ENCODE measurements around the gene TSHR. TPM values are rescaled to one million over a fixed set of nuclear protein-coding genes. Genes with fewer than 3 reads are reported as not detected.

TSHR gene
- total and polyA plus RNA-seq, 3 experiments from 2014 or later = not detected

DNA sequence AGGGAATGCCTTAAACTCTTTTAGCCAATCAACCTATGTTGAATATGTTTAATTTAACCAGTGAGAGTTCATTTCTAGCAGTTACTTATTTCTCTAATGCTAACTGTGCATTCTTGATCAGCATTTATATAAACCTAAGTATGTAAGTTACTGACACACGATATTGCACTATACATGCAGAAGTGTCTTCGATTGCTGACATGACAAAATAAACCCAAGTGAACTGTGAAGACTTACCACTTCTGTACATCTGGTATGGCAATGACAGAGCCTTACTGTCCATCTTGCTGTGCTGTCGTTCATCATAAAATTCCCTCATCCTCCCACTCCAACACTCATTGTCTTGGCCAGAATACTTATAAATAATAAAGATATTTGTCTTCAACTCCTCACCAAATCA, 131.8 kb downstream of the TSHR start:
- H3K9me3 ChIP-seq (ENCODE audit: low read length) = no peaks in the 10 kb centered on the region
- Mint-ChIP-seq H3K4me1 (no peaks in the 10 kb centered on the region), H3K36me3 (peaks cover 0 to 3% (median 0%) of the 10 kb centered on the region in 3 donors), H3K27ac (no peak overlapping the region), H3K9me3 (no peaks in the 10 kb centered on the region), H3K4me3 (no peak overlapping the region), H3K27me3 (no peaks in the 10 kb centered on the region)
- ChIA-PET CTCF (no interaction called here), POLR2A (no interaction called here)
- no peaks in the 10 kb centered on the region for H3K27me3 ChIP-seq (ENCODE audit: insufficient read depth, low read length, poor library complexity, severe bottlenecking)
- H3K4me1 ChIP-seq (ENCODE audit: insufficient read depth, low read length) = no peaks in the 10 kb centered on the region
- no peak overlapping the region for H3K27ac ChIP-seq (ENCODE audit: low read depth, low read length)
- no peak overlapping the region for H3K4me3 ChIP-seq (ENCODE audit: low read length)
- no peaks in the 10 kb centered on the region for H3K36me3 ChIP-seq (ENCODE audit: insufficient read depth, low read length)
- DNase-seq = no peak

DNA sequence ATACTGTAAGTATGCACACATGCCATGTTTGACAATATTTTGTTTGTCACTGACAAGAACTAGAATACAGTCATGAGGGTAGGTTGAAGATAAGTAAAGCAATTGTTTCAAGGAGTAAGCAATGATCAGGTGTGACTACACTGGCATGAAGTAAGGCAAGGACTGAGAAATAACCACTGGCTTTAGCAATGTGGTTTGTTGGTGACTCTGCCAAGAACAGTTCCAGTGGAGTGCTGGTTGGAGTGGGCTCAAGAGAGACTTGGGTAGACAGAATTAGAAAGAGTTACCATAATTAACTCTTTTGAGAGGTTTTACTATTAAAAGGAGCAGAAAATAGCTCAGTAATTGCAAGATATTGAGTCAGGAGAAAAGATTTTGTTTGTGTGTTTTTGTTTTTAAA, 135.7 kb downstream of the TSHR start:
- ChIA-PET POLR2A (no interaction called here), CTCF (no interaction called here)
- H3K27ac Mint-ChIP-seq = no peak overlapping the region
- no peak for DNase-seq
- H3K27me3 Mint-ChIP-seq = no peaks in the 10 kb centered on the region
- no peaks in the 10 kb centered on the region for H3K4me1 Mint-ChIP-seq
- H3K4me3 Mint-ChIP-seq = no peak overlapping the region
- H3K4me1 ChIP-seq (ENCODE audit: insufficient read depth, low read length) = no peaks in the 10 kb centered on the region
- no peaks in the 10 kb centered on the region for H3K9me3 ChIP-seq (ENCODE audit: low read length)
- H3K27ac ChIP-seq (ENCODE audit: low read depth, low read length) = no peak overlapping the region
- no peaks in the 10 kb centered on the region for H3K36me3 ChIP-seq (ENCODE audit: insufficient read depth, low read length)
- no peaks in the 10 kb centered on the region for H3K27me3 ChIP-seq (ENCODE audit: insufficient read depth, low read length, poor library complexity, severe bottlenecking)
- H3K9me3 Mint-ChIP-seq = no peaks in the 10 kb centered on the region
- no peak overlapping the region for H3K4me3 ChIP-seq (ENCODE audit: low read length)
- peaks cover 0 to 3% (median 0%) of the 10 kb centered on the region in 3 donors for H3K36me3 Mint-ChIP-seq

DNA sequence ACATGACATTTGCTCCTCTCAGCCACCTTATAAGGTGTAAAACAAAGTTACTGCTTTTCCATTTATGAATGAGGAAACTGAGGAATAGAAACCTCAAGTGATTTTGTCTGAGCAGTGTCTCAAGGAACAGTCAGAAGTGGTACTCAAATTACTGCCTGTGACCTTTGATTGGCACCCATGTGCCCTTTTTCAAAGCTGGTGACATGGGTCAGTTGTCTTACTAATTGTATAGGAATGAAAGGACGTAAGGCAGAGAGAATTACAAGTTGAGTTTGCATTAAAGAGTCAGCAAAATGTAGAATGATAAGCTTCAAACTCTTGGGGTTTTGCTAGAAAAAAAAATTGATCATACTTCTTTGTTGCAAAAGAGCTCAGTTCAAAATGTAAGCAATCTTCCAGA, 136.2 kb downstream of the TSHR start:
- Mint-ChIP-seq H3K27ac (no peak overlapping the region), H3K36me3 (peaks cover 0 to 3% (median 0%) of the 10 kb centered on the region in 3 donors), H3K27me3 (no peaks in the 10 kb centered on the region), H3K4me3 (no peak overlapping the region), H3K4me1 (no peaks in the 10 kb centered on the region), H3K9me3 (no peaks in the 10 kb centered on the region)
- Histone ChIP-seq H3K4me1 (ENCODE audit: insufficient read depth, low read length) (no peaks in the 10 kb centered on the region), H3K27ac (ENCODE audit: low read depth, low read length) (no peak overlapping the region), H3K27me3 (ENCODE audit: insufficient read depth, low read length, poor library complexity, severe bottlenecking) (no peaks in the 10 kb centered on the region), H3K4me3 (ENCODE audit: low read length) (no peak overlapping the region), H3K9me3 (ENCODE audit: low read length) (no peaks in the 10 kb centered on the region), H3K36me3 (ENCODE audit: insufficient read depth, low read length) (no peaks in the 10 kb centered on the region)
- ChIA-PET CTCF (no interaction called here), POLR2A (no interaction called here)
- no peak for DNase-seq

DNA sequence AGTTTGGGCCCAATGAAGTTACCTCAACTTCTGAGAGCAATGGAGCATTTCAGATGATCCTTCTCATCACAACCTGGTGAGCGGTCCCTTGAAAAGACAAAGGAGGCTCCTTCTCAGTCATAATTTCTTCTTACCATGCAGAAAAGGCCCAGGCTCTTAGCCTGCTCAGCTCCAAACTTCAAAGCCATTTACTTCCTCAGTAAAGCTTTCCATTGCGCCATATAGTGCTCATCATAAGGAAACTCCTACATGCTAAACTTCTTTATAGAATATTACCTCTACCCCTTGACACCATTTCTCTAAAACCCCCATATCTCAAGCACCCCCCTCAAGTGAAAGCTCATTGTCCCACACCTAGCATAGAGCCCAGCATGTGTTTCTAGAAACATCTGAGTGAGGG, 138.2 kb downstream of the TSHR start:
- POLR2A ChIA-PET = no interaction called here
- Mint-ChIP-seq H3K9me3 (no peaks in the 10 kb centered on the region), H3K27ac (no peak overlapping the region), H3K27me3 (no peaks in the 10 kb centered on the region), H3K4me3 (no peak overlapping the region), H3K36me3 (peaks cover 0 to under 1% (median 0%) of the 10 kb centered on the region in 3 donors), H3K4me1 (no peaks in the 10 kb centered on the region)
- CTCF ChIA-PET = no interaction called here
- no peaks in the 10 kb centered on the region for H3K36me3 ChIP-seq (ENCODE audit: insufficient read depth, low read length)
- no peak overlapping the region for H3K4me3 ChIP-seq (ENCODE audit: low read length)
- DNase-seq = no peak
- H3K4me1 ChIP-seq (ENCODE audit: insufficient read depth, low read length) = no peaks in the 10 kb centered on the region
- H3K27ac ChIP-seq (ENCODE audit: low read depth, low read length) = no peak overlapping the region
- H3K27me3 ChIP-seq (ENCODE audit: insufficient read depth, low read length, poor library complexity, severe bottlenecking) = no peaks in the 10 kb centered on the region
- H3K9me3 ChIP-seq (ENCODE audit: low read length) = no peaks in the 10 kb centered on the region

DNA sequence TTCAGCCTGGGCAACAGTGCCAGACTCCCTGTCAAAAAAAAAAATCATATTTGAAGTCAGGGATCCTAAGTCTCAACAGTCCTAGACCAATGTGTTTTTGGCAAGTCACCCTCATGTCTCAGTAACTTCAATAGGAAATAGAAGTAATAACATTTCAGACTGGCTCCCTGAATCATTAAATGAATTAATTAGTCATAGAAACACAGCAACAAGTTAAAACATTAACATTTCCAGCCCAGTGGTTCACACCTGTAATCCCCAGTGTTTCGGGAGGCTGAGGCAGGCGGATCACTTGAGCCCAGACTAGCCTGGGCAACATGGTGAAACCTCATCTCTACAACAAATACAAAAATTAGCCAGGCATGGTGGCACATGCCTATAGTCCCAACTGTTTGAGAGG, 140.1 kb downstream of the TSHR start:
- Histone ChIP-seq H3K27me3 (ENCODE audit: insufficient read depth, low read length, poor library complexity, severe bottlenecking) (no peaks in the 10 kb centered on the region), H3K9me3 (ENCODE audit: low read length) (no peaks in the 10 kb centered on the region), H3K4me3 (ENCODE audit: low read length) (no peak overlapping the region), H3K4me1 (ENCODE audit: insufficient read depth, low read length) (no peaks in the 10 kb centered on the region), H3K27ac (ENCODE audit: low read depth, low read length) (no peak overlapping the region), H3K36me3 (ENCODE audit: insufficient read depth, low read length) (no peaks in the 10 kb centered on the region)
- POLR2A ChIA-PET = no interaction called here
- no peaks in the 10 kb centered on the region for H3K27me3 Mint-ChIP-seq
- H3K9me3 Mint-ChIP-seq = no peaks in the 10 kb centered on the region
- no peak overlapping the region for H3K27ac Mint-ChIP-seq
- H3K4me3 Mint-ChIP-seq = no peak overlapping the region
- DNase-seq = no peak
- no peaks in the 10 kb centered on the region for H3K4me1 Mint-ChIP-seq
- CTCF ChIA-PET = no interaction called here
- H3K36me3 Mint-ChIP-seq = no peaks in the 10 kb centered on the region

DNA sequence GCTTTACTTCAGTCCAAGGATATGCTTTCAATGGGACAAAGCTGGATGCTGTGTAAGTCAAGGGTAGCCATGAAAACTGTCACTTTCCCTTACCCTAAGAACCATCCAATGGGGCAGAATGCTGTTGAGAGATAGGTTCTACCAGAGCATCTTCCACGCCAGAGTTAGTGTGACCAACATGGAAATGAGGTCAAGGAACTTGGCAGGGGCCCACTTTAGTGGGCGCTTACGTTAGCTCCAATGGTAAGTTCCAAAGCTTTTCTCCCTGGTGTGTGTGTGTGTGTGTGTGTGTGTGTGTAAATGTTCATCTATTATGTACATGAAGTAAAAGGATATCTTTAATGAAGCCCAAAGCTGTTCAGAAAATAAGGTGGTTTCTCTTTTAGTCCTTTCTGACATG, 141.2 kb downstream of the TSHR start:
- no peak overlapping the region for H3K4me3 Mint-ChIP-seq
- no peak overlapping the region for H3K4me3 ChIP-seq (ENCODE audit: low read length)
- H3K27me3 ChIP-seq (ENCODE audit: insufficient read depth, low read length, poor library complexity, severe bottlenecking) = no peaks in the 10 kb centered on the region
- no peaks in the 10 kb centered on the region for H3K36me3 ChIP-seq (ENCODE audit: insufficient read depth, low read length)
- DNase-seq = no peak
- POLR2A ChIA-PET = no interaction called here
- H3K27me3 Mint-ChIP-seq = peaks cover under 1 to 8% of the 10 kb centered on the region in 2 donors
- H3K27ac ChIP-seq (ENCODE audit: low read depth, low read length) = no peak overlapping the region
- CTCF ChIA-PET = no interaction called here
- no peaks in the 10 kb centered on the region for H3K4me1 ChIP-seq (ENCODE audit: insufficient read depth, low read length)
- H3K9me3 ChIP-seq (ENCODE audit: low read length) = no peaks in the 10 kb centered on the region
- H3K4me1 Mint-ChIP-seq = no peaks in the 10 kb centered on the region
- no peaks in the 10 kb centered on the region for H3K9me3 Mint-ChIP-seq
- no peaks in the 10 kb centered on the region for H3K36me3 Mint-ChIP-seq
- no peak overlapping the region for H3K27ac Mint-ChIP-seq

DNA sequence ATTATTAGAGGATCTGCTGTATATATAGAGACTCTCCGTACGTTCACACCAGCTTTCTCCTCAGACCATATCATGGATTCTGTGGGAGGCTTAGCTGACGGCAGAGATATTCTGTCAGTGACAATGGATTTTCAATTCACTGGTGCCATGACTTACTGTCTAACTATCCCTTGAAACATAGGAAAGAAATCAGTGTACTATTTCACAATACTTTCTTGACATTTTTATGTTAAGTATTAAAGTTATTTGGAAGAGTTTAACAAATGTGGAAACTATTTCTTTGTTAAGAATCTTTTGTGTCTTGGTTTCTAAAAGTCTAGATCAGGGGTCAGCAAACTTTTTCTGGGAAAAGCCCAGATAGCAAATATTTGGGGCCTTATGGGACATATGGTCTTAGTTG, 146.8 kb downstream of the TSHR start:
- H3K27ac ChIP-seq (ENCODE audit: low read depth, low read length) = no peak overlapping the region
- no peak overlapping the region for H3K27ac Mint-ChIP-seq

DNA sequence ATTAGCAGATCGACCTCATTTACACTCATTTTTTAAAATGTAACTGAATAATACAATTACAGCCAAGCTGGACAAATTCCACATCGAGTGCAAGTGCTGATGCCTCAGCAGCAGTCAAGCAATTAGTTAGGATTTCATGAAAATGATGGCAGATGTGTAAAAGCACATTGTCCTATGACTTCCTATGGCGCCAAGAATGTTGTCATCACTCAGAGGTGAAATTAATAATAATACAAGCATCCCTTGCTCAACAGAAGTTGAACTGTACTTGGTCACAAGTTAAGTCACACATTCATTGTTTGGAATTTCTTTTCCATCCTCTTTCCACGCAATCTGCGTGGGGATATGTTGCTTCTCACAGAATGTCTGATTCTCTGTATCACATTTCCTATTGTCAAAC, 148.0 kb downstream of the TSHR start:
- H3K4me1 ChIP-seq (ENCODE audit: insufficient read depth, low read length) = no peaks in the 10 kb centered on the region
- Mint-ChIP-seq H3K9me3 (no peaks in the 10 kb centered on the region), H3K27ac (no peak overlapping the region), H3K4me1 (peaks cover 0 to 1% (median 0%) of the 10 kb centered on the region in 3 donors), H3K36me3 (peaks cover 0 to 1% (median 0%) of the 10 kb centered on the region in 3 donors), H3K4me3 (no peak overlapping the region), H3K27me3 (peaks cover 3 to 8% of the 10 kb centered on the region in 2 donors)
- H3K9me3 ChIP-seq (ENCODE audit: low read length) = no peaks in the 10 kb centered on the region
- no peaks in the 10 kb centered on the region for H3K36me3 ChIP-seq (ENCODE audit: insufficient read depth, low read length)
- no peak overlapping the region for H3K4me3 ChIP-seq (ENCODE audit: low read length)
- no peak overlapping the region for H3K27ac ChIP-seq (ENCODE audit: low read depth, low read length)
- POLR2A ChIA-PET = no interaction called here
- DNase-seq = no peak
- no peaks in the 10 kb centered on the region for H3K27me3 ChIP-seq (ENCODE audit: insufficient read depth, low read length, poor library complexity, severe bottlenecking)
- CTCF ChIA-PET = no interaction called here

More for the DNA sequence above, 146.8 kb downstream of the TSHR start:
- ChIA-PET CTCF (no interaction called here), POLR2A (no interaction called here)
- Mint-ChIP-seq H3K4me1 (peaks cover 0 to 1% (median 0%) of the 10 kb centered on the region in 3 donors), H3K36me3 (peaks cover 0 to 1% (median 0%) of the 10 kb centered on the region in 3 donors), H3K27me3 (peaks cover 3 to 8% of the 10 kb centered on the region in 2 donors), H3K4me3 (no peak overlapping the region), H3K9me3 (no peaks in the 10 kb centered on the region)
- no peaks in the 10 kb centered on the region for H3K9me3 ChIP-seq (ENCODE audit: low read length)
- no peaks in the 10 kb centered on the region for H3K4me1 ChIP-seq (ENCODE audit: insufficient read depth, low read length)
- no peaks in the 10 kb centered on the region for H3K36me3 ChIP-seq (ENCODE audit: insufficient read depth, low read length)
- H3K4me3 ChIP-seq (ENCODE audit: low read length) = no peak overlapping the region
- H3K27me3 ChIP-seq (ENCODE audit: insufficient read depth, low read length, poor library complexity, severe bottlenecking) = no peaks in the 10 kb centered on the region
- DNase-seq = no peak

DNA sequence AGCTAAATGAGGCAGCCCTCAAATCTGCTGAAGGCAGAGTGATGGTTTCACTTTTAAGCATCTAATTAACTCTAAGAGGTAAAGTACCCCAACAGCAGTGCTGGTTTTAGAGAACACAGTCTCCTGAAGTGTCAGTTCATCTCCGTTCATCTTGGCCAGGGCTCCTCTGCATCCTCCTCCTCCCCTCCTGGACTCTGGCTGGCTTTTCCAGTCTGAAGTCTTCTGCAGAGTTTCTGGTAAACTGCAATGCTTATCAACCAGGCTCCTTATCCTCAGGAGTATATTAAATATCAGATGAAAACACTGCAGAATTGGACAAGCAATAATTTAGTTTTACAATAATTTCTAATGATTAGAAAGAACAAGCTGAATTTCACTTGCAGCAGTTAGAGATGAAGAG, 150.0 kb downstream of the TSHR start:
- ChIA-PET POLR2A (no interaction called here), CTCF (no interaction called here)
- Histone ChIP-seq H3K9me3 (ENCODE audit: low read length) (no peaks in the 10 kb centered on the region), H3K27me3 (ENCODE audit: insufficient read depth, low read length, poor library complexity, severe bottlenecking) (no peaks in the 10 kb centered on the region), H3K4me1 (ENCODE audit: insufficient read depth, low read length) (no peaks in the 10 kb centered on the region), H3K27ac (ENCODE audit: low read depth, low read length) (no peak overlapping the region), H3K36me3 (ENCODE audit: insufficient read depth, low read length) (no peaks in the 10 kb centered on the region), H3K4me3 (ENCODE audit: low read length) (no peak overlapping the region)
- Mint-ChIP-seq H3K4me1 (peaks cover 0 to 1% (median 0%) of the 10 kb centered on the region in 3 donors), H3K27me3 (peaks cover 3 to 8% of the 10 kb centered on the region in 2 donors), H3K27ac (no peak overlapping the region), H3K4me3 (no peak overlapping the region), H3K9me3 (no peaks in the 10 kb centered on the region), H3K36me3 (peaks cover 0 to 1% (median 0%) of the 10 kb centered on the region in 3 donors)
- DNase-seq = no peak

Measured in CD8-positive, alpha-beta memory T cell (primary cell).